Left ventricle myocardium inferior (tissue), 1 donor: ENCODE measurements around the gene SLC26A11. TPM values are rescaled to one million over a fixed set of nuclear protein-coding genes. Genes with fewer than 3 reads are reported as not detected.
"Not testable (repeated sequence)": the region's sequence is repeated elsewhere in the genome, so short reads cannot be mapped to it uniquely, and the experiment has no call there.

Experiments
- DNase-seq: peaks from one replicate; pipeline ENCODE4 v3.0.0-alpha.2; 2020
- H3K27ac ChIP-seq: fragments of 200-600 bp; replicated peaks from 2 replicates; pipeline ENCODE4 v1.8.0; 2021
- H3K27me3 ChIP-seq: fragments of 200-600 bp; 2 replicates; pipeline ENCODE4 v1.8.0; 2021; ENCODE audit warnings: low read depth
- H3K36me3 ChIP-seq: fragments of 200-600 bp; 2 replicates; pipeline ENCODE4 v1.8.0; 2021
- H3K4me1 ChIP-seq: fragments of 200-600 bp; 2 replicates; pipeline ENCODE4 v1.8.0; 2021
- H3K4me3 ChIP-seq: fragments of 200-600 bp; 2 replicates; pipeline ENCODE4 v1.8.0; 2021; ENCODE audit warnings: mild to moderate bottlenecking, moderate library complexity
- H3K9me3 ChIP-seq: fragments of 200-600 bp; replicated peaks from 2 replicates; pipeline ENCODE4 v1.8.0; 2021
- intact Hi-C: fragments of 100-400 bp; cut with micrococcal nuclease; formaldehyde crosslinking; loops from one replicate; pipeline ENCODE4 v1.11.0; 2022
- total RNA-seq: library from RNA; stranded (reverse); fragmentation: NEBNext Ultra II Directional; extraction: Animal tissue kit (Norgen Biotek cat#: 25700); gene quantifications from one replicate; pipeline ENCODE4 v1.2.1, GENCODE V29; 2021
- TF ChIP-seq, protein P1 (sequence below): fragments of 200-600 bp; IDR thresholded peaks from 2 replicates; pipeline ENCODE4 v1.8.0; 2021; ENCODE audit warnings: antibody characterized with exemption, mild to moderate bottlenecking, borderline replicate concordance
- donor health status: DM: no; HTN: yes; CAD: no; lungs with severe emphysema.

Gene SLC26A11
- total RNA-seq, 1 donor from 2014 or later: 4.1 TPM

DNA sequence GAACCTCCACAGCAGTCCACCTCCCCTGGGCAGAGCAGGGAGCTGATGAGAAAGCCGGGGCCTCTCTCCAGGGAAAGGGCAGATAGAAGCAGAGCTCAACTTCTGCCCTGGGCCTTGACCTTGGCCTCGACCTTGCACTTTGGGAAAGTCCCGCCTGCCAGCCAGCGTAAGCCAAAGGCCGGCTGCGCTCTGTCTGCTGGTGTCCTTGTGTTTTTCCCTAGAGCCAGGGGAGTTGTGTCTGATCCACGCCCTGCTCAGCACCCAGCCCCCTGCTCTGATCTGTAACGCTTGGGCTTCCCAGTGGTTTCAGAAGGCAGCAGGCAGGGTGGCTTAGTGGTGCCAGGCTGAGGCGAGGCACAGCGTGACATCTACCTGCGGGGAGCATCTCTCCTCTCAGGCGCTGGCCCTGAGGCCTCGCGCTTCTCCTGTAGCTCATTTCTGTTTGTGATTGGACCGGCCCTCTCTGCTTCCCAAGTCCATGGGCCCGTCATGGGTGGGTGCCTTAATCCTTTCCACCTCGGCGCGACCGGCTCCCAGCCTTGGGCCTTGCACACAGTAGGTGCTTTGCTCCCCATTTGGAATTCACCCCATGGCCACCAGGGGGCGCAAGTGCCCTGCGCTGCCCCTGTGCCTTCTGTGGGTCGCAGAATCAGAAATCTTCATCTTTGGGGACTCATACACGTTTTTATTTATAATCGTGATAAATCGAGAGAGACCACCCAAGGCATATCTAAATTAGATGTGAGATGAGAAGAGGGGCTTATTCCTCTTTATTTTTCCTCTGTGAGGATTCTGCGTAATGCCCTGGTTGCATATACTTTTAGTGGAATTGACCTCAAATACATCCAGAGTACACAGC, 24.3 kb upstream of the SLC26A11 start:
- TF ChIP-seq, protein P1, sequence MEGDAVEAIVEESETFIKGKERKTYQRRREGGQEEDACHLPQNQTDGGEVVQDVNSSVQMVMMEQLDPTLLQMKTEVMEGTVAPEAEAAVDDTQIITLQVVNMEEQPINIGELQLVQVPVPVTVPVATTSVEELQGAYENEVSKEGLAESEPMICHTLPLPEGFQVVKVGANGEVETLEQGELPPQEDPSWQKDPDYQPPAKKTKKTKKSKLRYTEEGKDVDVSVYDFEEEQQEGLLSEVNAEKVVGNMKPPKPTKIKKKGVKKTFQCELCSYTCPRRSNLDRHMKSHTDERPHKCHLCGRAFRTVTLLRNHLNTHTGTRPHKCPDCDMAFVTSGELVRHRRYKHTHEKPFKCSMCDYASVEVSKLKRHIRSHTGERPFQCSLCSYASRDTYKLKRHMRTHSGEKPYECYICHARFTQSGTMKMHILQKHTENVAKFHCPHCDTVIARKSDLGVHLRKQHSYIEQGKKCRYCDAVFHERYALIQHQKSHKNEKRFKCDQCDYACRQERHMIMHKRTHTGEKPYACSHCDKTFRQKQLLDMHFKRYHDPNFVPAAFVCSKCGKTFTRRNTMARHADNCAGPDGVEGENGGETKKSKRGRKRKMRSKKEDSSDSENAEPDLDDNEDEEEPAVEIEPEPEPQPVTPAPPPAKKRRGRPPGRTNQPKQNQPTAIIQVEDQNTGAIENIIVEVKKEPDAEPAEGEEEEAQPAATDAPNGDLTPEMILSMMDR: peak; percentile 79
- Histone ChIP-seq H3K36me3 (no peaks in the 10 kb centered on the region), H3K4me3 (no peak overlapping the region), H3K27ac (no peak overlapping the region), H3K4me1 (peaks cover 17% of the 10 kb centered on the region), H3K27me3 (peaks cover 19% of the 10 kb centered on the region), H3K9me3 (no peaks in the 10 kb centered on the region)
- DNase-seq: no peak
- intact Hi-C loops: no loop called here

DNA sequence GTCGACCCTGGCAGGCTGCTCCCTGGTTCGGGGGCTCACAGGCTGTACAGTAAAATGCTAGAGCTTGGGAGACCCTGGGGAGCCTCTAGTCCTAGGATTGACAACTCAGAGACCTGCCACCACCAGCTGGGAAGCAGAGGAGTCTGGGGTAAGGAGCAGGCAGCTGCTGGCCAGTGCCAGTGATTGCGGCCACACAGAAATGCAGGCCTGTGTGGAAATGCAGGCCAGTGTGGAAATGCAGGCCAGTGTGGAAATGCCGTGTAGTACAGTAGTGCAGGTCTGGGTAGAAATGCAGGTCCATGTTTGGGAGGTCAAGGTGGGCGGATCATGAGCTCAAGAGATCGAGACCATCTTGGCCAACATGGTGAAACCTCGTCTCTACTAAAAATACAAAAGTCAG, 23.6 kb upstream of the SLC26A11 start:
- TF ChIP-seq, protein P1: no peak
- Histone ChIP-seq H3K4me3 (no peak overlapping the region), H3K27me3 (peaks cover 12% of the 10 kb centered on the region), H3K36me3 (no peaks in the 10 kb centered on the region), H3K4me1 (peaks cover 9% of the 10 kb centered on the region), H3K9me3 (no peaks in the 10 kb centered on the region), H3K27ac (no peak overlapping the region)
- intact Hi-C loops: no loop called here
- no peak for DNase-seq

DNA sequence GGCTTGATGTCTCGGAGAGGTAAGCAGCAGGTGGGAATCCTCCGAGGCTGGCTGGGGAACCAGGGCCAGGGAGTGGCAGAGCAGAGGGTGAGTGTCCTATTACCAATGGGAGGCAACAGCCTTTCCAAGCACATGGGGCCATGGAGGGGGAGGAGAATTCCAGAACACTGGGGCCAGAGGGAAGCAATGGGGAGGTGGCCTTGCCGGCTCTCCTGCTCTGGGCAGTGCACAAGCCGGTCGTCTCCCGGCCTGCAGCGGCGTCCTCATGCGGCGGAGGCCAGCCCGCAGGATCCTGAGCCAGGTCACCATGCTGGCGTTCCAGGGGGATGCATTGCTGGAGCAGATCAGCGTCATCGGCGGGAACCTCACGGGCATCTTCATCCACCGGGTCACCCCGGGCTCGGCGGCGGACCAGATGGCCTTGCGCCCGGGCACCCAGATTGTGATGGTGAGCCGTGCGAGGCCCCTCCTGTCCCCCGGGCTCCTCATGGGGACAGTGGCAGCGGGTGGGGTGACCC, 22.0 kb upstream of the SLC26A11 start:
- intact Hi-C loops: no loop called here
- TF ChIP-seq, protein P1: no peak
- no peaks in the 10 kb centered on the region for H3K36me3 ChIP-seq
- H3K27ac ChIP-seq: no peak overlapping the region
- no peaks in the 10 kb centered on the region for H3K9me3 ChIP-seq
- H3K27me3 ChIP-seq: peaks cover 10% of the 10 kb centered on the region
- H3K4me3 ChIP-seq: no peak overlapping the region
- no peaks in the 10 kb centered on the region for H3K4me1 ChIP-seq
- no peak for DNase-seq

DNA sequence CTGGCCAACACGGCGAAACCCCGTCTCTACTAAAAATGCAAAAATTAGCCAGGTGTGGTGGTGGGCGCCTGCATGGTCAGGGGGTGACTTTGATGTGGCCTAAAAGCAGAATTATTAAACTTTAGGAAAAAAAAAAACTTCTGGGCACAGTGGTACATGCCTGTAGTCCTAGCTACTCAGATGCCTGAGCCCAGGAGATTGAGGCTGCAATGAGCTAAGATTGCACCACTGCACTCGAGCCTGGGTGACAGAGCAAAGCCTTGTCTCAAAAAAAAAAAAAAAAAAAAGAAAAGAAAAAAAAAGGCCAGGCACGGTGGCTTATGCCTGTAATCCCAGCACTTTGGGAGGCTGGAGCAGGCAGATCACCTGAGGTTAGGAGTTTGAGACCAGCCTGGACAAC, 20.9 kb upstream of the SLC26A11 start:
- H3K4me1 ChIP-seq, H3K4me3 ChIP-seq, H3K36me3 ChIP-seq, intact Hi-C loops, H3K27ac ChIP-seq, DNase-seq, H3K9me3 ChIP-seq: not testable (repeated sequence)
- peaks cover 10% of the 10 kb centered on the region for H3K27me3 ChIP-seq

DNA sequence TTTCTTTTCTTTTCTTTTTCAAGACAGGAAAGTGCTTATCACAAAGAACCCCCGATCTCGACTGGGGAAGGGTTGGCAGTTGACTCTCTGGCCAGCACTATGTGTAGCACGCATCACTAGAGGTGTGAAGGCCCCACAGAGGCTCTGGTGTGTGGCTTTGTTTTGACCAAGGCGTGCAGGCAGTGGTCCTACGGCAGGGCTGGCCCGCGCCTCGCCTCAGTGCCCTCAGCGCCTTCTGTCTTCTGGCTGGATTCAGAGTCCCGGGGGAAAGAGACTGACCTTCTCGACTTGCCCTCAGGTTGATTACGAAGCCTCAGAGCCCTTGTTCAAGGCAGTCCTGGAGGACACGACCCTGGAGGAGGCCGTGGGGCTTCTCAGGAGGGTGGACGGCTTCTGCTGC, 18.8 kb upstream of the SLC26A11 start:
- no peak for DNase-seq
- no peak overlapping the region for H3K27ac ChIP-seq
- intact Hi-C loops: no loop called here
- H3K4me3 ChIP-seq: no peak overlapping the region
- no peaks in the 10 kb centered on the region for H3K36me3 ChIP-seq
- TF ChIP-seq, protein P1: no peak
- H3K4me1 ChIP-seq: no peaks in the 10 kb centered on the region
- H3K27me3 ChIP-seq: no peaks in the 10 kb centered on the region
- H3K9me3 ChIP-seq: no peaks in the 10 kb centered on the region

DNA sequence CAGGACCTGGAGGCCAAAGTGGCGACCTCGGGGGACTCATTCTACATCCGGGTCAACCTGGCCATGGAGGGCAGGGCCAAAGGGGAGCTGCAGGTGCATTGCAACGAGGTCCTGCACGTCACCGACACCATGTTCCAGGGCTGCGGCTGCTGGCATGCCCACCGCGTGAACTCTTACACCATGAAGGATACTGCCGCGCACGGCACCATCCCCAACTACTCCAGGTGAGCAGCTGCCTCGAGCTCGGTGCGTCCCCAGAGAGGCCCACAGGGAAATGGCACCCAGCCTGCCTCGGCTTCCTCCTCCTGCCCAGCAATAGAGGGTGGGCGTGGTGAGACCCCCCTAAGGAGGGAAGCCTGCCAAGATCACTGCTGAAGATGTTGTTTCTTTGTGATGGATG, 18.0 kb upstream of the SLC26A11 start:
- Histone ChIP-seq H3K27me3 (no peaks in the 10 kb centered on the region), H3K4me3 (no peak overlapping the region), H3K4me1 (no peaks in the 10 kb centered on the region), H3K9me3 (no peaks in the 10 kb centered on the region), H3K36me3 (no peaks in the 10 kb centered on the region), H3K27ac (no peak overlapping the region)
- intact Hi-C loops: no loop called here
- no peak for DNase-seq
- TF ChIP-seq, protein P1: no peak
